ENCODE measurements around the gene SLC30A3. TPM values are rescaled to one million over a fixed set of nuclear protein-coding genes. Genes with fewer than 3 reads are reported as not detected.

The SLC30A3 gene
- total RNA-seq, 2 experiments from 2014 or later = 0.38 to 0.47 TPM

- no peak for ATAC-seq
- DNase-seq = no peak
- Mint-ChIP-seq H3K36me3 (peaks cover 47% of the 10 kb centered on the region), H3K4me1 (no peaks in the 10 kb centered on the region), H3K27me3 (no peaks in the 10 kb centered on the region), H3K9me3 (ENCODE audit: low read depth) (no peaks in the 10 kb centered on the region), H3K27ac (no peak overlapping the region), H3K4me3 (no peak overlapping the region)
- CTCF ChIA-PET = interaction anchor here (1.0 kb wide), 1 partner anchor 75 kb away, joined by 3 read pairs; no protein-coding TSS in a partner anchor
Observed at GRCh38 chr2:27227501-27227900, 35.3 kb downstream of the SLC30A3 start.

GRCh38 chr2:27225526-27225925 is 37.3 kb downstream of the SLC30A3 start:
- no peaks in the 10 kb centered on the region for H3K9me3 Mint-ChIP-seq (ENCODE audit: low read depth)
- ATAC-seq = no peak
- H3K27ac Mint-ChIP-seq = no peak overlapping the region
- peaks cover 47% of the 10 kb centered on the region for H3K36me3 Mint-ChIP-seq
- DNase-seq = no peak
- no peaks in the 10 kb centered on the region for H3K27me3 Mint-ChIP-seq
- peaks cover 5% of the 10 kb centered on the region for H3K4me1 Mint-ChIP-seq
- H3K4me3 Mint-ChIP-seq = no peak overlapping the region
- CTCF ChIA-PET = interaction anchor here (1.0 to 2.1 kb wide), 3 partner anchors 14 to 78 kb away, joined by 3 to 6 read pairs (median 3); partner anchors contain the start of genes ATRAID and SLC5A6

- no peak overlapping the region for H3K27ac Mint-ChIP-seq
Observed at GRCh38 chr2:27223416-27223815, 39.4 kb downstream of the SLC30A3 start.

GRCh38 chr2:27222407-27222806 is 40.4 kb downstream of the SLC30A3 start:
- ATAC-seq (no peak), DNase-seq (no peak)
- Mint-ChIP-seq H3K36me3 (peaks cover 51% of the 10 kb centered on the region), H3K27me3 (no peaks in the 10 kb centered on the region), H3K4me1 (peaks cover 26% of the 10 kb centered on the region), H3K27ac (no peak overlapping the region), H3K4me3 (no peak overlapping the region), H3K9me3 (ENCODE audit: low read depth) (no peaks in the 10 kb centered on the region)
- CTCF ChIA-PET = no interaction called here

More at GRCh38 chr2:27223416-27223815, 39.4 kb downstream of the SLC30A3 start:
- DNase-seq (no peak), ATAC-seq (no peak)
- Mint-ChIP-seq H3K4me3 (no peak overlapping the region), H3K4me1 (peaks cover 19% of the 10 kb centered on the region), H3K27me3 (no peaks in the 10 kb centered on the region), H3K9me3 (ENCODE audit: low read depth) (no peaks in the 10 kb centered on the region), H3K36me3 (peaks cover 52% of the 10 kb centered on the region)
- CTCF ChIA-PET = interaction anchor here (1.2 to 2.1 kb wide), 2 partner anchors 56 to 80 kb away, joined by 3 to 6 read pairs; no protein-coding TSS in a partner anchor

GRCh38 chr2:27221166-27221565 is 41.7 kb downstream of the SLC30A3 start:
- DNase-seq = no peak
- H3K4me3 Mint-ChIP-seq = no peak overlapping the region
- no peaks in the 10 kb centered on the region for H3K27me3 Mint-ChIP-seq
- no peak for ATAC-seq
- no peaks in the 10 kb centered on the region for H3K9me3 Mint-ChIP-seq (ENCODE audit: low read depth)
- no peak overlapping the region for H3K27ac Mint-ChIP-seq
- CTCF ChIA-PET = interaction anchor here (1.7 kb wide), 1 partner anchor 83 kb away, joined by 4 read pairs; no protein-coding TSS in a partner anchor
- peaks cover 49% of the 10 kb centered on the region for H3K36me3 Mint-ChIP-seq
- peaks cover 34% of the 10 kb centered on the region for H3K4me1 Mint-ChIP-seq

- H3K36me3 Mint-ChIP-seq = peaks cover 53% of the 10 kb centered on the region
- no peak for ATAC-seq
- CTCF ChIA-PET = interaction anchor here (0.9 to 1.7 kb wide), 4 partner anchors 50 to 259 kb away, joined by 4 to 6 read pairs (median 5); no protein-coding TSS in a partner anchor
- no peak overlapping the region for H3K27ac Mint-ChIP-seq
- DNase-seq = no peak
- H3K4me3 Mint-ChIP-seq = no peak overlapping the region
- H3K9me3 Mint-ChIP-seq (ENCODE audit: low read depth) = no peaks in the 10 kb centered on the region
- peaks cover 37% of the 10 kb centered on the region for H3K4me1 Mint-ChIP-seq
- no peaks in the 10 kb centered on the region for H3K27me3 Mint-ChIP-seq
Observed at GRCh38 chr2:27220091-27220490, 42.8 kb downstream of the SLC30A3 start.

- Mint-ChIP-seq H3K4me1 (peaks cover 41% of the 10 kb centered on the region), H3K4me3 (peak overlapping the region; percentile 94), H3K36me3 (peaks cover 49% of the 10 kb centered on the region), H3K9me3 (ENCODE audit: low read depth) (no peaks in the 10 kb centered on the region), H3K27ac (no peak overlapping the region), H3K27me3 (no peaks in the 10 kb centered on the region)
- CTCF ChIA-PET = interaction anchor here (1.4 to 1.7 kb wide), 2 partner anchors 49 to 258 kb away, joined by 5 to 6 read pairs; no protein-coding TSS in a partner anchor
- DNase-seq (no peak), ATAC-seq (no peak)
Observed at GRCh38 chr2:27219091-27219490, 43.8 kb downstream of the SLC30A3 start.

- peak overlapping the region; percentile 94 for H3K4me3 Mint-ChIP-seq
- ATAC-seq = no peak
Observed at GRCh38 chr2:27218614-27219013, 44.2 kb downstream of the SLC30A3 start.

GRCh38 chr2:27217173-27218121 is 45.4 kb downstream of the SLC30A3 start, which contains the start of gene CAD:
TSS of gene CAD (plus strand) at chr2:27217369. CDS start at chr2:27217552, 183 bp downstream.
- H3K4me3 Mint-ChIP-seq = peak within 1 kb of the TSS; percentile 94
- peak within 1 kb of the TSS; percentile 91 for H3K27ac Mint-ChIP-seq
- H3K4me1 Mint-ChIP-seq = peaks cover 51% of the 10 kb centered on the region
- H3K36me3 Mint-ChIP-seq = peaks cover 47% of the 10 kb centered on the region
- ATAC-seq = peak; percentile 89
- CTCF ChIA-PET = interaction anchor here (1.1 to 1.7 kb wide), 3 partner anchors 48 to 145 kb away, joined by 3 to 5 read pairs (median 4); no protein-coding TSS in a partner anchor
- H3K9me3 Mint-ChIP-seq (ENCODE audit: low read depth) = no peaks in the 10 kb centered on the region
- DNase-seq = peak; percentile 91
- no peaks in the 10 kb centered on the region for H3K27me3 Mint-ChIP-seq

More at GRCh38 chr2:27218614-27219013, 44.2 kb downstream of the SLC30A3 start:
- no peaks in the 10 kb centered on the region for H3K9me3 Mint-ChIP-seq (ENCODE audit: low read depth)
- DNase-seq = no peak
- peaks cover 45% of the 10 kb centered on the region for H3K4me1 Mint-ChIP-seq
- CTCF ChIA-PET = interaction anchor here (1.1 to 1.7 kb wide), 3 partner anchors 49 to 257 kb away, joined by 3 to 5 read pairs (median 5); no protein-coding TSS in a partner anchor
- H3K36me3 Mint-ChIP-seq = peaks cover 52% of the 10 kb centered on the region
- peak overlapping the region; percentile 91 for H3K27ac Mint-ChIP-seq
- no peaks in the 10 kb centered on the region for H3K27me3 Mint-ChIP-seq

GRCh38 chr2:27216416-27217137 is 46.3 kb downstream of the SLC30A3 start:
- CTCF ChIA-PET = interaction anchor here (1.1 to 1.7 kb wide), 2 partner anchors 87 to 146 kb away, joined by 4 to 5 read pairs; no protein-coding TSS in a partner anchor
- Mint-ChIP-seq H3K36me3 (peaks cover 42% of the 10 kb centered on the region), H3K27ac (peak overlapping the region; percentile 91), H3K27me3 (no peaks in the 10 kb centered on the region), H3K4me1 (peaks cover 51% of the 10 kb centered on the region), H3K4me3 (peak overlapping the region; percentile 94), H3K9me3 (ENCODE audit: low read depth) (no peaks in the 10 kb centered on the region)
- no peak for DNase-seq
- ATAC-seq = no peak

GRCh38 chr2:27214941-27215340 is 47.9 kb downstream of the SLC30A3 start:
- H3K36me3 Mint-ChIP-seq = peaks cover 32% of the 10 kb centered on the region
- H3K9me3 Mint-ChIP-seq (ENCODE audit: low read depth) = no peaks in the 10 kb centered on the region
- H3K27me3 Mint-ChIP-seq = no peaks in the 10 kb centered on the region
- CTCF ChIA-PET = no interaction called here
- ATAC-seq (no peak), DNase-seq (no peak)
- H3K4me3 Mint-ChIP-seq = no peak overlapping the region
- H3K4me1 Mint-ChIP-seq = peaks cover 51% of the 10 kb centered on the region
- H3K27ac Mint-ChIP-seq = no peak overlapping the region

- Mint-ChIP-seq H3K9me3 (ENCODE audit: low read depth) (no peaks in the 10 kb centered on the region), H3K27ac (peak overlapping the region; percentile 99), H3K4me3 (peak overlapping the region; percentile 87), H3K4me1 (peaks cover 48% of the 10 kb centered on the region), H3K27me3 (no peaks in the 10 kb centered on the region), H3K36me3 (peaks cover 20% of the 10 kb centered on the region)
- CTCF ChIA-PET = interaction anchor here (0.6 to 1.0 kb wide), 4 partner anchors 13 to 90 kb away, joined by 3 read pairs; no protein-coding TSS in a partner anchor
- DNase-seq (peak; percentile 72), ATAC-seq (peak; percentile 22)
Observed at GRCh38 chr2:27212626-27213471, 50.0 kb downstream of the SLC30A3 start.
